Esophagus squamous epithelium (tissue), 5 donors: ENCODE data around the gene CSRNP3. TPM values are rescaled to one million over a fixed set of nuclear protein-coding genes. Genes with fewer than 3 reads are reported as not detected.
"Not testable (repeated sequence)": the region's sequence is repeated elsewhere in the genome, so short reads cannot be mapped to it uniquely, and the experiment has no call there.

Experiments used
- DNase-seq: peaks from one replicate; lab custom pipeline; 2025; lab: John Stamatoyannopoulos, UW
- H3K27ac ChIP-seq, 4 donors: fragments of 200-600 bp; sonication (generic); one replicate each; pipeline ENCODE4 v1.5.1; 2016 to 2019; ENCODE audit warnings: mild to moderate bottlenecking in 1 of 4
- H3K27me3 ChIP-seq, 4 donors: fragments of 200-600 bp; sonication (generic); 1 replicate in 3 of 4; 2 replicates in 1 of 4; pipeline versions ENCODE4 v1.5.1 to v1.6.0; 2017 to 2021; ENCODE audit warnings: antibody characterized with exemption in 1 of 4
- H3K36me3 ChIP-seq, 3 donors: fragments of 200-600 bp; sonication (generic); one replicate each; pipeline ENCODE4 v1.5.1; 2016 to 2019
- H3K4me1 ChIP-seq, 3 donors: fragments of 200-600 bp; sonication (generic); one replicate each; pipeline ENCODE4 v1.5.1; 2017 to 2019
- H3K4me3 ChIP-seq, 4 donors: fragments of 200-600 bp; sonication (generic); 1 replicate in 3 of 4; 2 replicates in 1 of 4; pipeline ENCODE4 v1.5.1; 2016 to 2019; ENCODE audit warnings: mild to moderate bottlenecking in 2 of 4, moderate library complexity in 1 of 4
- H3K9me3 ChIP-seq, 3 donors: fragments of 200-600 bp; sonication (generic); one replicate each; pipeline ENCODE4 v1.5.1; 2016 to 2019
- CTCF ChIP-seq, 6 experiments: fragments of 450-650 bp in 4 of 6; fragments of 200-600 bp in 2 of 6; sonication (generic) in 2 of 6; IDR thresholded peaks; one replicate each; pipeline ENCODE4 v1.5.1; 2016 to 2019; ENCODE audit warnings: antibody characterized with exemption in 6 of 6, mild to moderate bottlenecking in 4 of 6, moderate library complexity in 4 of 6
- POLR2A ChIP-seq, 4 donors: fragments of 450-650 bp; IDR thresholded peaks; one replicate each; pipeline ENCODE4 v1.6.1; 2017; ENCODE audit warnings: antibody characterized with exemption in 4 of 4, mild to moderate bottlenecking in 4 of 4, moderate library complexity in 3 of 4
- WGBS, 2 donors: methylation state at CpG; one replicate each; pipeline ENCODE4 v1.1.5; 2018; 5-methylcytosine and 5-hydroxymethylcytosine counted together
- intact Hi-C: fragments of 100-400 bp; cut with DNase I; formaldehyde crosslinking; loops from one replicate; pipeline ENCODE4 v1.15.0; 2022
- total RNA-seq, 4 donors: library from RNA; depleted of rRNA; stranded (reverse); fragments of >200 nt; gene quantifications; one replicate each; pipeline ENCODE4 v1.1.0, GENCODE V29; 2016
- donor health status: DM: yes; HTN: yes; CAD: no.

Gene CSRNP3
- total RNA-seq, 4 donors from 2014 or later, result 0.57 to 1.5 (median 0.81) TPM

- Histone ChIP-seq H3K9me3 (no peaks in the 10 kb centered on the region), H3K4me3 (no peak overlapping the region), H3K36me3 (no peaks in the 10 kb centered on the region), H3K27ac (no peak overlapping the region), H3K27me3 (no peaks in the 10 kb centered on the region), H3K4me1 (peaks cover 0 to 12% (median 0%) of the 10 kb centered on the region in 3 donors)
- no peak for DNase-seq
- no peak for TF ChIP-seq POLR2A (IDR thresholded peaks at IDR 0.05)
- no peak for TF ChIP-seq CTCF (IDR thresholded peaks at IDR 0.05)
- 71 to 72% methylated on average over 4 of the region's 4 CpGs for WGBS, 2 donors
- intact Hi-C loops, result no loop called here
Observed at GRCh38 chr2:165587335-165587938, 117.9 kb downstream of the CSRNP3 start.

GRCh38 chr2:165590999-165591398 lies 121.5 kb downstream of the CSRNP3 start:
- intact Hi-C loops, result not testable (repeated sequence)

DNA sequence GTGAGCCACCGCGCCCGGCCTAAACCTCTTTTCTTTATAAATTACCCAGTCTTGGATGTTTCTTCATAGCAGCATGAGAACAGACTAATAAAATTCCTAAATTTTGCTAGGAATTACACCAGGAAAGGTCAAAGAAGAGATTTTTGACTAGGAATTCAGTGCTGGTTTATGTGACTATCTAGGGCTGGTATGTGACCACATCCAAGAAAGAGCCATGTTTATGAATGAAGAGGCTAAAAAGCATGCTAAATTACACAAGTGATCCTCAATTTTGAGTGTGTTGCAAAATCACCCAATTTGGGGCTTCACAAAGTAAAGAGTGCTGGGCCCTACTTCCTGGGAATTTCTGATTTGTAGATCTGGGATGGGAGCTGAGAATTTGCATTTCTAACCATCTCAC lies 123.6 kb downstream of the CSRNP3 start:
- Histone ChIP-seq H3K27ac (no peak overlapping the region), H3K27me3 (no peaks in the 10 kb centered on the region), H3K36me3 (peaks cover 0 to 9% (median 0%) of the 10 kb centered on the region in 3 donors), H3K4me3 (no peak overlapping the region), H3K4me1 (no peaks in the 10 kb centered on the region), H3K9me3 (no peaks in the 10 kb centered on the region)
- WGBS, 2 donors, result no CpG with 5 or more reads among the region's 3 CpGs
- DNase-seq, result no peak
- TF ChIP-seq POLR2A (IDR thresholded peaks at IDR 0.05) (no peak), CTCF (IDR thresholded peaks at IDR 0.05) (no peak)
- intact Hi-C loops, result no loop called here

More at GRCh38 chr2:165590999-165591398, 121.5 kb downstream of the CSRNP3 start:
- H3K36me3 ChIP-seq, H3K4me1 ChIP-seq, DNase-seq, H3K4me3 ChIP-seq, H3K9me3 ChIP-seq, H3K27me3 ChIP-seq, H3K27ac ChIP-seq: not testable (repeated sequence)

GRCh38 chr2:165594231-165594934 lies 124.9 kb downstream of the CSRNP3 start:
- no peak for TF ChIP-seq CTCF (IDR thresholded peaks at IDR 0.05)
- TF ChIP-seq POLR2A (IDR thresholded peaks at IDR 0.05), result no peak
- Histone ChIP-seq H3K27me3 (no peaks in the 10 kb centered on the region), H3K4me1 (no peaks in the 10 kb centered on the region), H3K36me3 (peaks cover 0 to 9% (median 0%) of the 10 kb centered on the region in 3 donors), H3K27ac (no peak overlapping the region), H3K9me3 (no peaks in the 10 kb centered on the region), H3K4me3 (no peak overlapping the region)
- intact Hi-C loops, result no loop called here
- DNase-seq, result no peak
- 76 to 77% methylated on average over 1 of the region's 1 CpG for WGBS, 2 donors

DNA sequence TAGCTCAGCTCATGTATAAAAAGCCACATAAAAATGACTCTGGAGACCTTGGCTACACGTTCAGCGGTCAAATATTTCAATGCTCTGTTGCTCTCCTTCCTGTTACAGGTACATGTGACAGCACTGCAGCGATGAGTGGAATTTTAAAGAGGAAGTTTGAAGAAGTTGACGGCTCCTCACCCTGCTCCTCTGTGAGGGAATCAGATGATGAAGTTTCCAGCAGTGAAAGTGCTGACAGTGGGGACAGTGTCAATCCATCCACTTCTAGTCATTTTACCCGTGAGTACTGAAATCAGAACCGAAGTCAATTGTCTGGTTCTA lies 125.4 kb downstream of the CSRNP3 start:
- H3K4me3 ChIP-seq, result no peak overlapping the region
- peaks cover 0 to 9% (median 0%) of the 10 kb centered on the region in 3 donors for H3K36me3 ChIP-seq
- H3K9me3 ChIP-seq, result no peaks in the 10 kb centered on the region
- no peak overlapping the region for H3K27ac ChIP-seq
- intact Hi-C loops, result no loop called here
- no peak for DNase-seq
- 79 to 81% methylated on average over 6 of the region's 6 CpGs for WGBS, 2 donors
- no peak for TF ChIP-seq POLR2A (IDR thresholded peaks at IDR 0.05)
- no peak for TF ChIP-seq CTCF (IDR thresholded peaks at IDR 0.05)
- H3K4me1 ChIP-seq, result no peaks in the 10 kb centered on the region
- no peaks in the 10 kb centered on the region for H3K27me3 ChIP-seq
